GM12864 (cell line): Measurements from ENCODE around the gene ERFL.
A peak's percentile ranks its signal among the peaks of the same experiment; 100 is the strongest.
"Not testable (repeated sequence)": the region's sequence is repeated elsewhere in the genome, so short reads cannot be mapped to it uniquely, and the experiment has no call there.

Experiments
- DNase-seq: peaks from one replicate; pipeline ENCODE4 v3.0.0-alpha.2; 2011; ENCODE audit warnings: low read depth
- H3K4me3 ChIP-seq: 2 replicates; pipeline ENCODE4 v1.5.1; 2011; ENCODE audit warnings: mild to moderate bottlenecking, low read depth, low read length, control low read depth
- CTCF ChIP-seq: IDR thresholded peaks from 2 replicates; pipeline ENCODE4 v1.5.1; 2011; ENCODE audit warnings: low read depth, mild to moderate bottlenecking, moderate library complexity, low read length, control low read depth, inconsistent platforms; ENCODE audit errors: missing control alignments

The ERFL gene

GRCh38 chr19:41877916-41878905 is 50.0 kb downstream of the ERFL start:
- TF ChIP-seq CTCF, result peak; percentile 27
- H3K4me3 ChIP-seq, result peak overlapping the region; percentile 84
- no peak for DNase-seq

GRCh38 chr19:41876847-41877832 is 51.1 kb downstream of the ERFL start, which contains the start of gene CD79A:
TSS of gene CD79A (plus strand) at chr19:41877279. CDS start at chr19:41877305, 26 bp downstream.
- H3K4me3 ChIP-seq, result peak within 1 kb of the TSS; percentile 84
- no peak for TF ChIP-seq CTCF
- DNase-seq, result peak; percentile 84

GRCh38 chr19:41875973-41876372 is 52.3 kb downstream of the ERFL start:
- peak overlapping the region; percentile 8 for H3K4me3 ChIP-seq
- not testable (repeated sequence) for DNase-seq

- no peak for DNase-seq
- TF ChIP-seq CTCF, result peak; percentile 85
- H3K4me3 ChIP-seq, result no peak overlapping the region
Measured at GRCh38 chr19:41872775-41873647, 55.2 kb downstream of the ERFL start.

GRCh38 chr19:41872384-41872774 is 55.9 kb downstream of the ERFL start:
- no peak overlapping the region for H3K4me3 ChIP-seq
- TF ChIP-seq CTCF, result no peak
- DNase-seq, result no peak

- no peak overlapping the region for H3K4me3 ChIP-seq
- peak; percentile 82 for DNase-seq
- no peak for TF ChIP-seq CTCF
Measured at GRCh38 chr19:41871573-41872383, 56.5 kb downstream of the ERFL start.
